Skeletal muscle cell (primary cell): Measurements from ENCODE around the gene GCLC.
A peak's percentile ranks its signal among the peaks of the same experiment; 100 is the strongest.

Experiments
- DNase-seq: peaks from one replicate; pipeline ENCODE4 v3.0.0-alpha.2; 2010; ENCODE audit warnings: low read depth
- H3K4me3 ChIP-seq: 2 replicates; pipeline ENCODE4 v1.5.1; 2011; ENCODE audit warnings: low read depth, mild to moderate bottlenecking, control low read depth, low read length, moderate library complexity

The GCLC gene

DNA sequence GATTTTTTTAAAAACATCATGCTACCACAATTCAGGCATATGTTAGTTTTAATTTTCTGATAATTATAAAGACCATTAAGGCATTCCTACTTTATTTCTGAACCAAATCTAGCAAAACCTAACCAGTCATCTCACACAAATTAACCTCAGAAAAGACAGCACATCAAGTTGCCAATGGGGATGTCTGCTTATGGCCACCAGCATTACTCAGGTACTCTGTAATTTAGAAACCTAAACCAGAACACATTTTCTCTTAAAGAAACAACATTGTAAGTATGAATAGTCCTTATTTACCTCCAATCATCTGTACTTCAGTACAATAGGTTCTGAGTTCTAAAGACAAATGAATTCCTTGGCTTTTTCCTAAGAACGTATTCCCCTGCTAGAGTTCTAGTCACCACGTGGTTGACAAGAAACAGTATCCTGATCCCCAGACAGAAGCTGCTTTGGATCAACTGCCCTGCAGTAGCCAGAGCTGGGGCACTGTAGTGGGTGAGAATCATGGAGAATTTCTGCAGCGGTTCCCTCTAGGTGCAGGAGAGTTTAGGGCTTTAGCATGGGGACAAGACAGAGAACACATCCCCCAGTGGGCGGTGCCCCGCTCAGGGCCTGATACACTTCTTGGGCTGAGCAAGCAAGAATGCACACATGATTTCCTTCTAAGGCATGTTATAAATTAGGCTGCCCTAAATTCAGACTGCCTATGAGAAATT is 15.4 kb downstream of the GCLC start:
- H3K4me3 ChIP-seq: no peak overlapping the region
- no peak for DNase-seq

- H3K4me3 ChIP-seq: no peak overlapping the region
- DNase-seq: no peak
These were observed 16.8 kb downstream of the GCLC start for GRCh38 chr6:53528107-53528506.

GRCh38 chr6:53527249-53527765 is 17.6 kb downstream of the GCLC start:
- no peak overlapping the region for H3K4me3 ChIP-seq
- DNase-seq: no peak

DNA sequence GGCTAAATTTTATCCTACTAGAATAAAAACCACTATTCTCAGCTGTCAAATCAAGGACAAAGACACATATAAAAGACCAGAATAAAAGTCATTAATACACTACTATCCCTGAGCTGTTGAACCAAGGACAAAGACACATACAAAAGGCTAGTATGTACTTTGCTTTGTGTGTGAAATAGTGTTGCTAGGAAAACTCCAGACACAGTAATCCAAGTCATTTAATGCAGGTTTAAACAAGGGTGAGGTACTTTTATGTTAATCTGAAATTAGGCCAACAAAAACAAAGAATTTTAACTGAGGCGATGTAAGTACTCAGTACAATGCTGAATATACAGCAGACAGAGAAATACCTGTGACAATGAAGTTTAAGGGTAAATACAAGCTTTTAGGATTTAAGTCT is 18.9 kb downstream of the GCLC start:
- no peak overlapping the region for H3K4me3 ChIP-seq
- no peak for DNase-seq

GRCh38 chr6:53524455-53524815 is 20.5 kb downstream of the GCLC start:
- DNase-seq: peak; percentile 29
- H3K4me3 ChIP-seq: no peak overlapping the region

GRCh38 chr6:53523511-53524454 is 21.1 kb downstream of the GCLC start:
- DNase-seq: no peak
- no peak overlapping the region for H3K4me3 ChIP-seq

- DNase-seq: no peak
- H3K4me3 ChIP-seq: no peak overlapping the region
These were observed 24.5 kb downstream of the GCLC start for GRCh38 chr6:53520320-53520928.

GRCh38 chr6:53518862-53519261 is 26.0 kb downstream of the GCLC start:
- no peak overlapping the region for H3K4me3 ChIP-seq
- no peak for DNase-seq

GRCh38 chr6:53517021-53517420 is 27.9 kb downstream of the GCLC start:
- no peak overlapping the region for H3K4me3 ChIP-seq
- no peak for DNase-seq

DNA sequence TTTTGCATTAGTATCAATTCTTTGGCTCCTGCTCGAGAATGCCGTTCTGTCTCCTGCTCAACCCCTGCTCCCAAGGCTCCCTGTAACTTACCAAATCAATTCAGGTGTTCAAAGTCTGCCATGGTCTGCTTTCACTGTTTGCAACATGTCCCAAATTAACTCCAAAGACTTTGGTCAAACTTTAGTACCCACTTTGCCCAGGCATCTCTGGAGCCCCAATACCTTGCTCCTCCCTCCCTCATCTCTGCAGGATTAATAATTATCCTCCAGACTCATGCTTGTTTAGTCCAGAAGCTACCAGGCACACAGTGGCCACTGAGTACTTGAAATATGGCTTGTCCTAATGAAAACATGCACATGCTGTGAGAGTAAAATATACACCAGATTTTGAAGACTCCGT is 30.2 kb downstream of the GCLC start:
- no peak overlapping the region for H3K4me3 ChIP-seq

GRCh38 chr6:53513519-53513966 is 31.4 kb downstream of the GCLC start:
- no peak for DNase-seq
- H3K4me3 ChIP-seq: no peak overlapping the region

More for the DNA sequence above, 30.2 kb downstream of the GCLC start:
- no peak for DNase-seq

- H3K4me3 ChIP-seq: no peak overlapping the region
These were observed 31.8 kb downstream of the GCLC start for GRCh38 chr6:53513056-53513455.

DNA sequence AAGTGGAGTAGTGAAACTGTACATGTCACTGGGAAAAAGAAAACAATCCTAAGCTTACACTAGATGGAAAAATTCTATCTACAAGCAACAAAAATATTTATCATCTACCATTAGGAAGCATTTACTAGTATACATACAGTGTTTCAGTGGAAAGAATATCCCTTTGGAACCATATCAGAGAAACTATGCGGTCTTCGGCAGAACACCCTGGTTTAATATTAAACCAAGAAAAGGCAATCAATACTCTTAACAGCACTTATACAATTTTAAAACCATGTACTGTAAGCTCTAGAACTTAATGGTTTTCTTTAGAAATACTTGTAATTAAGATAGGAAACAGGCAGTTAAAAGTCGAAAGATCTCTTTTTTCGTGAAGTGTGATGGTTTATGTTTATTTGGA is 32.3 kb downstream of the GCLC start:
- no peak overlapping the region for H3K4me3 ChIP-seq
- no peak for DNase-seq

More at GRCh38 chr6:53513056-53513455, 31.8 kb downstream of the GCLC start:
- no peak for DNase-seq

DNA sequence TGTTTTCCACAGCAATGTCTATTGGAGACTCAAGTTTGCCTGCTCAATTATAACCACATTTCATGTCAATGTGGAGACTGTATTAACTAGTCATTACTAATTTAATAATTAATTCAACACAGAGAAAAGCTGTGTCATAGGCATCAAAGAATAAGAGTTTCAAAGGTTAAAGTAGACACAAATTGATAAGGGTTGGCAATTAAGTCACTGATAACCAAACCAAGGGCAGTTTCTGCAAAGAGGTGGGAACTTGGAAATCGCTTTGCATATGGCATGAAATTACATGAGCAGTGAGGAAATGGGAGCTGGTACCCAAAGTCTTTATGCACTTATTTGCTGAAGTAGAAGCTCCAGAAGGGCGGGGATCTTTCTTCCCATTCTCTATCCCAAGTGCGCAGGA is 34.2 kb downstream of the GCLC start:
- H3K4me3 ChIP-seq: no peak overlapping the region
- no peak for DNase-seq

DNA sequence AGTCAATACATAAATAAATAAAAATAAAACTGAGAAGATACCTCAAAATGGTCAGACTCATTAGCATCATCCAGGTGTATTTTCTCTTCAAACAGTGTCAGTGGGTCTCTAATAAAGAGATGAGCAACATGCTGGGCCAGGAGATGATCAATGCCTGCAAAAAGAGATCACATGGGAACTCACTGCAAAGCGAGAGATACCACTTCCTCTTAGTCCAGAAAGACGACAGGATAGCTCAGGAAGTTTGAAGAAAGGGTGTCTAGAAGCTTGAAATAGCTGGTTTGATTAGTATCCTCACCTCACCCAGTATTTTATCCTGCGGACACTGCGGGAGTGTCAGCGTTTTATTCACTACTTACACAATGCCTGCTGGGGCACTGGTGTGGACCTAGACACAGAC is 38.0 kb downstream of the GCLC start:
- no peak overlapping the region for H3K4me3 ChIP-seq
- DNase-seq: no peak

DNA sequence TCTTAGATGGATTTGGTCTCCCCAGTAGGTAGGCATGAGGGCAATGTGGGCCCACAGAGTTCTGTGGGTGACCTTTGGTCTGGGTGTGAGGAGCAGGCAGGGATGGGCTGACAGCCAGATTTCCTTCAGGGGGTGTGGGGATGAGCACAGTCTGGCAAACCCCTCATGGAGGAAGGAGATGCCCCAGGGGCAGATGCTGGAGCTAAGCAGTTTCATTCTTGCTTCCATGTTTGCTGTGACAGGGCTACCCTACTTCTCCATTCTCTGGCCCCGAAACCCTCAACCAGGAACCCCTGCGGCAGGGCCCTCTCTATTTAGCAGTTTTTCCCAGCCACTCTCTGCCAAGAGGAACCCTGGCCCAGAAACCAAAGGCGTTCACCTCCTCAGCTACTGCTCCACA is 40.4 kb downstream of the GCLC start:
- DNase-seq: no peak
- no peak overlapping the region for H3K4me3 ChIP-seq

DNA sequence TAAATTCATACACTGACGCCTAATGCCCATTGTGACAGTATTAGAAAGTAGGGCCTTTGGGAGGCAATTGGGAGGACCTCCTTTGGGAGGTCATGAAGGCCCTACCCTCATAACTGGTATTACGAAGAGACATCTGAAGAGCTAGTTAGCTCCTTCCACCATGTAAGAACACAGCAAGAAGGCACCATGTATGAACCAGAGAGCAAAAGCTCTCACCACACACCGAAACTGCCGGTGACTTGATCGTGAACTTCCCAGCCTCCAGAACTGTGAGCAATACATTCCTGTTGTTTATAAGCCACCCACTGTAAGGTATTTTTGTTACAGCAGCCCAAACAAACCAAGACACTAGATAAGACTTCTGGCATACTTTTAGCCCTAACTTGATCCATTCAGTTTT is 41.8 kb downstream of the GCLC start:
- no peak overlapping the region for H3K4me3 ChIP-seq
- no peak for DNase-seq

- no peak overlapping the region for H3K4me3 ChIP-seq
- no peak for DNase-seq
These were observed 43.5 kb downstream of the GCLC start for GRCh38 chr6:53501432-53501831.

GRCh38 chr6:53500095-53500494 is 44.8 kb downstream of the GCLC start:
- no peak for DNase-seq
- no peak overlapping the region for H3K4me3 ChIP-seq

DNA sequence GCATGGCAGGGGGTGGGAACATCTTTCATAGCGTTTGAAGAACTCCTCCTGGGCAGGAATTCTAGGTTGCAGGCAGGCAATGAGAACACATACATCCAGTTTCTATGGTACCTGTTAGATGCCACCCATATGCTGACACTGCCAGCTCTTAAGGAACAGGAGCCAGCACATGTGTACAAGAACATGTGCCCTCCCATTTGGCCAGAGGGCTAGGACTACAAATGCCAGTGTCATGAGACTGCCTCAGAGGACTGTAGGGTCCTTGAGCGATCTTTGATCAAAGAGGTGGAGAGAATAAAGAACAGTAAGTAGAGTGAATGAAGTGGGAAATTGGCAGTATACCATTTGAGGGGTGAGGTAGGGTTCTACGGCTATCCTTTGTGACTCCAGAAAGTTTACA is 45.8 kb downstream of the GCLC start:
- H3K4me3 ChIP-seq: no peak overlapping the region

More for the DNA sequence above, 45.8 kb downstream of the GCLC start:
- DNase-seq: no peak
